Brain pericyte (primary cell): Measurements from ENCODE around the gene PRSS56.

ENCODE experiments used
- DNase-seq: peaks from one replicate; pipeline ENCODE4 v3.0.0-alpha.2; 2012; ENCODE audit warnings: low read depth, low spot score

PRSS56 gene

GRCh38 chr2:232502511-232502910 lies 17.7 kb upstream of the PRSS56 start:
- DNase-seq, result no peak

DNA sequence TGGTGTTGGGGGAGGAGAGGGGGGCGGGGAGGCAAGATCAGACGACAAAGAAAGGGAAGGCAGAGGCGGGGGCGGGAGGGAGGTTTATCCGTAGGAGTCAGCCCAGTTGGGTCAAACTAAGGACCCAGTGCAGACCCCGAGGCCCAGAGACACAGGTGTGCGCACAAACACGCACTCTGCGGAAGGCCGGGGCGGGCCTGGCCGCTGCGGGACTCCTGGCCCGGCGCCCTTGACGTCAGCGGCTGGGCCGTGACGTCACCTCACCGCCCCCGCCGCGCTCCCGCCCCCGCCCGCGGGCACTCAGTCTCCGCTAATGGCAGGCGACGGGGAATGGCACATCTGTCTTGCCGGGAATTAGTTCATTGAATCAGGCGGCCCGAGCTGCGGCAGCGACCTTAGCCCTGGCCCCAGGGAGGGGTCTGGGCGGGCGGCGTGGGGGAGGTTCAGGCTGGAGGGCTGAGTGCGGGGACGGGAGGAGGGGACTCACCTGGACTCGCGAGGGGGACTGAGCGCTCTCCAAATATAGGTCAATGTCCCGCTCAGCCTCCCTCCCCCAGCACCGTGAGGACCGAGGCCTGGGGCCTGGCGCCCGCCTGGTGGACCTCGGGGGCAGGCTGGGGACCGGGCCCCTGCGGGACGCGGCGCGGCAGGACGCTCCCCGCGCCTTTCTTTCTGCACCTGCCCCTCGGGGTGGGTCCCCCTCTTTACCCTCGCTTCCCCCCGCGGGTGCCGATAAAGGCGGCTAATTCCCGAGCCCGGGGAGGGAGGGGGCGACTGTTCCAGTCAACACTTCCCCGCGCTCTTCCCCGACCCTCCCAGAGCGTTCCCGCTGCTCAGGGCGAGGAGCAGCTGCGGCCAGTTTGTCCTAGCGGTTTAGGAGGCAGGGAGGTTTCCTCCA lies 17.0 kb upstream of the PRSS56 start:
- no peak for DNase-seq

DNA sequence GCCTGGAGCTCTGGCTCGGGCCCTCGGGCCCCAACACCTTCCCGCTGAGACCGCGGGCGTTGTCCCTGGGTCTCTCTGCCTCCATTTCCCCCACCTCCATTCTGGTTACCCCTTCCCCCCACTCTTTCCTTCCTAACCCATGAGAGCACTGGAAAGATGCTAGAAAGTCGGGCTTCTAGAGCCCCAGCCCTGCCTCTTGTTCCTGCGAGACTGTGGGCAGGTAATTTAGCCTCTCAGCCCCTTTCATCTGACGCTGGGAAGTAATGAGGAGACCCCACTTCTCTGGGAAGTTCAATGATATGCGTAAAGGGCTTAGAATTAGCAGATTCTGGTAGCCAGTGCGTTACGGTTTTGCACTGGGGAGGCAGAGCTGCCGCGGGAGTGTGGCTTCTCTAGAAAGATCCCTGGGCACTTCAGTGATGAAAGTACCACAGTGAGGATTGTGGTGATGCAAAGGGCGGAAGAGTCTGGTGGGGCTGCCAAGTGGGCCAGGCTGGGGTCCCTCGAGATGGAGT lies 16.3 kb upstream of the PRSS56 start:
- DNase-seq, result no peak

DNA sequence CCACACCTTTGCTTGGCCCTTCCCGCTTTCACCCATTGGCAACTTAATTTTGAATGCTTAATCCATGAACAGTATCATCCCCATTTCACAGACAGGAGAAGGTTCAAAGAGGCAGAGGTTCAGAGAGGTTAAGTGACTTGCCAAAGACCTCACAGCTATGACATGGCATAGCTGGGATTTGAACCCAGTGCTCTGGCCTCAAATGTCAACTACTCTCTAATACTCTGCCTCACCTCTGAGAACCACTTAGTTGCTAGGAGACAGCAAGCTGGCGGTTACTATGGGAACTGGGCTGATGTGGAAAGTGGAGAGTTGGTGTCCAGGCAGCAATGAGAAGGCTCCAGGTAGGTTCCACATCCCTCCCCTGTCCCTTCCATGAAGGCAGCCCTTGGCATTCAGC lies 15.8 kb upstream of the PRSS56 start:
- no peak for DNase-seq

GRCh38 chr2:232505856-232506255 lies 14.3 kb upstream of the PRSS56 start:
- DNase-seq, result no peak

GRCh38 chr2:232506709-232507108 lies 13.5 kb upstream of the PRSS56 start:
- no peak for DNase-seq

GRCh38 chr2:232508251-232508650 lies 11.9 kb upstream of the PRSS56 start:
- no peak for DNase-seq

DNA sequence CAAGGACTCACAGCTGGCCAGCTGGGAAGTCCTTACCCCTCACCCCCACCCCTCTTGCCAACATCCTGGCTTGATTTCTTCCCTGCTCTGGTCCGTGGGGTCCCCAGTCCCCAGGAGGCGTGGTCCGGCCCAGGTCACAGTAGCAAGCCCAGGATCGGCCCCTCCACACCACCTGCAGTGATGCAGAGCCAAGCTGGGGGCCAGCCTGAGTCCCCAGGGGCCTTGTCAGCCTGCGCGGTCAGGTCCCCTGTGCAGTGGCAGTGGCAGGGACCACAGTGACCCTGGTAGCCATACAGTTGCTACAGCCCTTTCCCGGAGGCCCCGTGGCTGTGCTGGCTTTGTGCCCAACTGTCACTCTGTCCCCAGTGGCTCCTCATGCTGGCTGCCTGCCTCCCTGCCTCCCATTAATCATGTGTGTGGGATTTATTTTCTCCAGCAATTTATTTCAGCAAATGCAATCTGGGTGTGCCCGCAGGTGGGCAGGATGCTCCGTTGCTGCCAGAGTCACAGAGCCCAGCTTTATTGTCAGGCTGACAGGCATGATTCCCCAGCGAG lies 8.8 kb upstream of the PRSS56 start:
- DNase-seq, result no peak

DNA sequence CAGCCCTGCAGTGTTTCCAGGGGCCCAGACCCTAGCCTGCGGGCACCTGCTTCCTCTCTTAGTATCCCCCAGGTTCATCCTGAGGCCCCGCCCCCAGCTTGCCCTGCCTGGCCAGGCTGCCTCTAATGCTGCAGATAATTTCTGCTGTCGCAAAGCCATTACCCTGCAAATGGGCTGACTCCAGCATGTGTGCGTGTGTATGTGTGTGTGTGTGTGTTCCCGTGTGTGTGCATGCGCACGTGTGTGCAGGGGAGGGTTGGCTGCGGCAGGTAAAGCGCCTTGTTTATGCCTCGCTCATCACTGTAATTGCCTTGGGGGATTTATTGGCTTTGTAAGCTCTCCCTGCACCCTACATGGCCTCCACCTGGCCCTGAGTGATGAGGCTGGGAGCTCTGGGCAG lies 7.6 kb upstream of the PRSS56 start:
- no peak for DNase-seq

DNA sequence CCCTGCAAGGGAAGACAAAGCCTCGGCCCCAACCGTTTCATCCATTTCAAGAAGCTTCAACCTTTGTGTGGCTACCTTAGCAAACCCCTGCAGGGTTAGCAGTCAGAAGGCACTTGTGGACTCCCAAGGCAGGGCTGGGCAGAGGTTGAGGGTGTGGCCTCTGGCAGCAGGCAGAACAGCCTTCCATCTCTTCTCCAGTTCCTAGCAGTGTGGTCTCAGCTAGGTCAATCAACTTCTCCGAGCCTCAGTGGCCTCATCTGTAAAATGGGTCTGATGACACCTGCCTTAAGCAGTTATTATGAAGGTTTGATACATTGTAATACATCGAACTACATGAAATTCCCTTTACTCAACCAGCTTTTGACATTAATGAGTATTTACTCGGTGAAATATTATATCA lies 6.8 kb upstream of the PRSS56 start:
- no peak for DNase-seq

- DNase-seq, result no peak
Measured at GRCh38 chr2:232515639-232516038, 4.5 kb upstream of the PRSS56 start.

DNA sequence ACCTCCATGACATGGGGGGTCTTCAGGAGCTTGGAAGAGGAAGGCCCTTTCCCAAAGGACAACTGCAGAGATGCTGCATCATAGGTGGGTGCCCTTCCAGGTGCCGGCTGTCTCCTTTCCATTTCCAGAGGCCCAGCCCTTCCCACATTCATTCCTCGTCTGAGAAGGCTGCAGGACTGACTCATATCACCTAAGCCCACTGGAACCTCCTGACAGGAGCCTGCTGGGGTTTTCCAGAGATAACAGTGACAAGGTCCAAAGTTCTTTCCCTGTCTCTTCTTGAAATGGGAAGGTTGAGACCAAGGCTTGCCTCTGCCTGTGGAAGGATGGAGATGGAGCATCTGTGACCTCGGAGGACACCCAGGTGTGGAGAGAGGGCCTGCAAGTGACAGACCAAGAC lies 3.6 kb upstream of the PRSS56 start:
- DNase-seq, result no peak

GRCh38 chr2:232518844-232519243 lies 1.3 kb upstream of the PRSS56 start:
- DNase-seq, result no peak

- DNase-seq, result no peak
Measured at GRCh38 chr2:232520489-232520888, 301 bp downstream of the PRSS56 start.

- DNase-seq, result no peak
Measured at GRCh38 chr2:232521098-232521497, 910 bp downstream of the PRSS56 start.

DNA sequence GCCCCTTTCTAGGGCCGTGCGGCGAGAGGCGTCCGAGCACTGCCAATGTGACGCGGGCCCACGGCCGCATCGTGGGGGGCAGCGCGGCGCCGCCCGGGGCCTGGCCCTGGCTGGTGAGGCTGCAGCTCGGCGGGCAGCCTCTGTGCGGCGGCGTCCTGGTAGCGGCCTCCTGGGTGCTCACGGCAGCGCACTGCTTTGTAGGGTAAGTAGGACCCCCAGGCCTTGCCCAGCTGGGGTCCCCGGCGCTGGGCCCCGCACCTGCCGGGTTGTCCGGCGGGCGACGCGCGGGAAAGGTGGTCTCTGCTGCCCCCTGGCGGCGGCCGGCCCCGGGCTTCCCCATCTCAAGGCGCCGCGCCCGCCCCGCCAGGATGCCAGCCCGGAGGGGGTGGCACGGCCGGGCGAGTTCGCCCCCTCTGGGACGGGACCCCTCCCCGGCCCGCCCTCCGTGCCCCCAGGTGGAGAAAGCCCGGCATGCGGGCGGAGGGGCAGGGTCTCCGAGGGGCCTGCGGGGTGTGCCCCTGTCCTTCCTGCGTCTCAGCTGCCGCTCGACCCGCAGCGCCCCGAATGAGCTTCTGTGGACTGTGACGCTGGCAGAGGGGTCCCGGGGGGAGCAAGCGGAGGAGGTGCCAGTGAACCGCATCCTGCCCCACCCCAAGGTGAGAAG lies 1.9 kb downstream of the PRSS56 start:
- DNase-seq, result no peak

- DNase-seq, result no peak
Measured at GRCh38 chr2:232522623-232523401, 2.6 kb downstream of the PRSS56 start.

DNA sequence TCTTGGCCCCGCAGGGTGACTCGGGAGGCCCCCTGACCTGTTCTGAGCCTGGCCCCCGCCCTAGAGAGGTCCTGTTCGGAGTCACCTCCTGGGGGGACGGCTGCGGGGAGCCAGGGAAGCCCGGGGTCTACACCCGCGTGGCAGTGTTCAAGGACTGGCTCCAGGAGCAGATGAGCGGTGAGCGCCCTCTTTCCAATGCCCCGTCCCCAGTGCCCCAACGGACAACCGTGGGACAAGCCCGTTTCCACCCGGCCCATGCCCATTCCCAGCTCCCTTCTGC lies 3.2 kb downstream of the PRSS56 start:
- DNase-seq, result no peak

GRCh38 chr2:232523682-232524597 lies 3.8 kb downstream of the PRSS56 start:
- no peak for DNase-seq

GRCh38 chr2:232524771-232525170 lies 4.6 kb downstream of the PRSS56 start:
- DNase-seq, result no peak

- no peak for DNase-seq
Measured at GRCh38 chr2:232525199-232525598, 5.0 kb downstream of the PRSS56 start.
